Measurements from ENCODE around the gene TTLL12. TPM values are rescaled to one million over a fixed set of nuclear protein-coding genes. Genes with fewer than 3 reads are reported as not detected.
A peak's percentile ranks its signal among the peaks of the same experiment; 100 is the strongest.

Gene TTLL12
- total RNA-seq, 1 experiment from 2014 or later: 113 TPM

DNA sequence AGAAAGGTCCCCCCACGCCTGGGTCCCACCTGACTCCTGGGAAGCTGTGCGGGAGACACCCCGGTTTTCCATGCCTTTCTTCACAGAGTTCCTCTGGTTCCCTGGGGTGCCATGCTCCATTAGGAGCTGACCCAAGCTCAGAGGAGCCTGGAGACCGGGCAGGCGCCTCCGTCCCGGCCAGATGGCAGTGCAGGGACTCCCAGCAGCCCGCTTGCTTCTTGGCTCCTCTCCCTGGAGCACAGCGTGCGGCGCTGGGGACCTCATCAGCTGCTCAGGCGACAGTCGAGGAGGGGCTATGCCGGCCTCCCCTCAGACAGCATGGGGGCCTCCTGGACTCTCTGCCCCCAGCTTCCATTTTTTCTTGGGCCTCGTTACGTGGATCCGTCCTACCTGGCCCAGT, 13.1 kb upstream of the TTLL12 start:
- DNase-seq (ENCODE audit: low read depth): no peak

DNA sequence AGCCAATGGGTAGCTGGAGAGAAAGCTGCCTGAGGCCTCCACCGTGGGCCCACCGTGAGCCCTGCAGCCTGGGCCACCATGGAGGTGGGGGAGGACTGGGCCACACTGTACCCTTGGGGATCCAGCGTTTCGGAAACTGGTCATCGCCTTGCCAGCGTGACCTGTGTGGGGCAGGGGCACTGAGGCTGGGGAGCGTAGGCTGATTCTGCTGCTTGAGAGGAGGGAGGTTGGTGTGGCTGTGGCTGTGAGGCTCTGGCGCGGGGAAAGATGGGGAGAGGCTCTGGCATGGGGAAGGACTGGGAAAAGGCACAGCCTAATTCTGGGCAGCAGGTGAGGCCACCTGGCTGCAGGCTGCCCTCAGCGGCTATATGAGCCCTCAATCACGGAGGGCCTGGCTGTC, 12.6 kb upstream of the TTLL12 start:
- DNase-seq (ENCODE audit: low read depth): no peak

DNA sequence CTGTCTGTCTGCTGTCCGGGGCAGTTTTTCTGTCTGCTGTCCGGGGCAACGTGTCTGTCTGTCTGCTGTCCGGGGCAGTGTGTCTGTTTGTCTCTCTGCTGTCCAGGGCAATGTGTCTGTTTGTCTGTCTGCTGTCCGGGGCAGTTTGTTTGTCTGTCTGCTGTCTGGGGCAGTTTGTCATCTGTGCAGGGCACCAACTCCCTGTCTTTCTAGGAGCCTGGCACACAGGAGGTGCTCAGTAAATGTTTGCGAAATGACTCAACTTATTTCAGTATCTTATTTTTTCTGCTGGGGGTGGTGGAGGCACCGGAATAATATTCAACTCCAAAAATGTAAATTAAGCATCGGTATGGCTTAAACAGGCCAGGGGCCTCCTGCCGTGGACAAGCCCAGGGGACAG, 12.0 kb upstream of the TTLL12 start:
- no peak for DNase-seq (ENCODE audit: low read depth)

DNA sequence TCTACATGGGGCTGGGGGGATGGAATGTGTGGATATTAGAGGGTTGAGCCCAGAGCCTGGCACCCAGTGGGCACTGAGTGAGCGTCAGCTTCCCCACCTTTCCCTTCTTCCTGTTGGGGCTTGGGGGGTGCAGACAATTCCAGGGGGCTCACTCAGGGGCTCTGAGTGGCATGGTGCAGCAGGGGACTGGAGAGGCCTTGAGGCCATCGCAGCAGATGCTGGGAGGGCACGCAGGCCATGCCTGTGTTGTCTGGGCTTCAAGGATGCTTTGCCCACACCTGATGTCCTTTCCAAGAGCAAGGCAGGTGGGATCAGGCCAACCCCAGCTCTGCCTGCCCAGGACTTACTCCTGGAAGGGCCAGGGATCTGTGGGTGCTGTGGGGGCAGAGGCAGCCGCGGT, 11.2 kb upstream of the TTLL12 start:
- DNase-seq (ENCODE audit: low read depth): no peak

DNA sequence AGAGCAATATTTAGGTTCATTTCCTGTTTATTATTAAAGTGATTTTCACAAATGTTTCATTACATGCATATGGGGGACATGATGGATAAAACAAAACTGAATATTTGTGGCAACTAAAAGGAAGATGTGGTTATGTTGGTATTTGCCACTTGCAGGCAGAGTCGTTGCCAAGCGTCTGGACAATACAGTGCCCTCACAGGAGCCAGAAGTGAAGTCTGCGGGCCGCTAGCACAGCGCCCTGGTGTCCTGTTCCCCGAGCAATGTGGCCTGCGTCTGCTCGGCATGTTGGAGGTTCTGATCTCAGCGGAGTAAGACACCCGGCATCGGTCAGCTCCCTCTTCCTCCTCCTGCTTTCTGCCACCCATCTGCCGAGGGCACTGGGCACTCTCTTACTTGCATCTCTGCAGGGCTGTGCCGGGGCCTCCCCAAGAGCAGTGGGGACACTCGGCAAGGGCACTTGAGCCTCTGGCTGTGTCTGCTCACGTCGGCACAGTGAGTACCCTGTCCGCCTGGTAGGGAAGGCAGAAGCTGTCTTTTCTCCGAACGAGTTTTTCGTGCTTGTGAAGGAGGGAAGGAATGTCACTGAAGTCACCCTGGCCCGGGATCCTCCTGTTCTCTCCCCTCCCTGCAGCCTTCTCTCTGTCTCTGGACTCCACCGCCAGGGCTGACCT, 10.5 kb upstream of the TTLL12 start:
- peak; percentile 16 for DNase-seq (ENCODE audit: low read depth)

DNA sequence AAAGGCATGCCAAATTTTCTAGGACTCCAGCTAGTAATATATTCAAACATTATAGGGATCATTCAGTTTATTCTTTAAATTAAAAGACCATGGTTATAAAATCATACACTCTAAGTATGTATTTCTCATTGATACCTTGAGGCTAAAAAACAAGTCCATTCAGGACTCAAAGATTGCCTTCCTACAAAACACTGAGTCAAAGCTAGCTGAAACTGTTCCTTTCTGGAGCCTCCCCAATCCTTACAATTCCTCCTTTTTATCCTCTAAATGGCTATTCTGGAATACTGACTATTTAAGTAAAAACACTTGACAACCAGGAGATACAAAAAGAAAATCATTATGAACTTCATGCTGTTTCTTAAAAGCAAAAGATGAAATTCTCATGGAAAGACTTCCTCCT, 4.9 kb upstream of the TTLL12 start:
- DNase-seq (ENCODE audit: low read depth): no peak

DNA sequence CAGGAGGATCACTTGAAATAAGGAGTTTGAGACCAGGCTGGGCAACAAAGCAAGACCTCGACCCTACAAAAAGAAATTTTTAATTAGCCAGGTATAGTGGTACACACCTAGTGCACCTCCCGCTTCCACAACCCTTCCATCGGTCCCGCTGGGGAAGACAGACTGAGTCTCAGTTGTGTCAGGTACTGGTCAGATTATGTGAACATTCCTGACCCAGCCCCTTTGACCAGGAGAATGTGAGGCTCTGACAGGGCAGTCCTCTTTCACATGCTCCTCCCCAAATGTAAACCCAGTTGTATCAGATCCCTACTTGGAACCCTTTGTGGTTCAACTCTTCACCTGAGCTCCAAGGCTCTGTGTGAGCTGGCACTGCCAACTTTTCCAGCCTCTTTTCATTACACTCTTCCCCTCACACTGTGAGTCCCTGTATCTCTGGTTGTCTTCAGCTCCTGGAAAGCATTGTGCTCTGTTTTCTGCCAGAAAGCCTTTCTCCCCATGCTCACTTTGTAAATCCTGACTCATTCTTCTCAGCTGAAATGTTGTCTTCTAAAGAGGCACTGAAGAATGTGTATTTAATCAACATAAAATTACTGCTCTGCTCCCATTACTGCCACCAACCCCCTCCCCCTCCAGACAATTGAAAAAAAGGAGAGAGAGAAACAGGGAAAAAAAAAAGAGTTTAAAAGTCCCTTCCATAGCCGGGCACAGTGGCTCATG, 2.1 kb upstream of the TTLL12 start:
- no peak for DNase-seq (ENCODE audit: low read depth)

DNA sequence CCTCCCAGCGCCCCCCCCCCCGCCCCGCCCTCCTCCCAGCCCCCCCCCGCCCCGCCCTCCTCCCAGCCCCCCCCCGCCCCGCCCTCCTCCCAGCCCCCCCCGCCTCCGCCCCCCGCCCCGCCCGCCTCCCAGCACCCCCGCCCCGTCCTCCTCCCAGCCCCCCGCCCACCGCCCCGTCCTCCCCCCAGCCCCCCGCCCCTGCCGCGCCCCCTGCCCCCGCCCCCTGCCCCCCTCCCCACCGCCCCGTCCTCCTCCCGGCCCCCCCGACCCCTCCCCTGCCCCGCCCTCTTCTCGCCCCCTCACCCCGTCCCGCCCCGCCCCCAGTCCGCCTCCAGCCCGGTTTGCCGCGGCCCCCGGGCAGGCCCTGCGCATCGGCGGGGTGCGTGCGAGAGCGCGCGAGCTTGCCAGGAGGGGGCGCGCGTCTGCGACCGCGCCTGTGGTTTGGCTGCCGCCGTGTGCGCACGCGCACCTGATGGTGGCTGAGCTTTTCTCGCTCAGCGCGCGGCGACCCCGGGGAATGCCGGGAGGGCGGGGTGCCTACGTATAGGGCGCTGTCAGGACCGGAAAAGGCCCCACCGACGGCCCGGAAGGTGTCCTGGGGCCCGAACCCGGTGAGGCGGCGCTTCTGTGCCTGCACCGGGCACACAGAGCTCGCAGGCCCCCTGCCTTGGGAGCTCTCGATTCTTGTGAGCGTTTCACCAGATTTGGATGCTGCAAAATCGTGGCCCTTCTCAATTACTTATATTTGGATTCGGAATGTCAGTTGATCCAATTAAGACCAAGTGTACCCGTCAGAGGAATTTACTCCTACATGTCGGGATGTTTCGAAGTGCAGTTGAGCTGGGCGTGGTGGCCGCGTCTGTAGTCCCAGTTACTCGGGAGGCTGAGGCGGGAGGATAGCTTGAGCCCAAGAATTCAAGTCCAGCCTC, 501 bp upstream of the TTLL12 start:
- peak; percentile 95 for DNase-seq (ENCODE audit: low read depth)

DNA sequence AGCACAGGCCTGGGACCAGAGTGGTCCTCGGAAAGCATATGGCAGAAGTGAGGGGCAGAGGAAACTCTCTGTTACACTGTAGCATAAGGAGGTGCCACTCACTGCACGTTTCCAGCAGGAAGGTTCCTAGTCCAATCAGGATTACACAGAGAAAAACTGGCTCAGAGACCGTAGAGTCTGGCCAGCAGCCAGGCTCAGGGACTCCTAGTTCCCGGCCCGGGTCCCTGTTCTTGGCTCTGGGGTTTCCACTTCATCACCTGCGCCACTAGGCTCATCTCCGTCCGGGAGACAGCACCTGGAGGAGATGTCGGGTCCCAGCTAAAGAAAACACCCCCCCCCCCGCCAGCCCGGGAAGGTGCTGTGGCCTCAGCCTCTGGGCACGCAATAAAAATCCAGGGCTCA, 1.1 kb downstream of the TTLL12 start:
- peak; percentile 15 for DNase-seq (ENCODE audit: low read depth)

DNA sequence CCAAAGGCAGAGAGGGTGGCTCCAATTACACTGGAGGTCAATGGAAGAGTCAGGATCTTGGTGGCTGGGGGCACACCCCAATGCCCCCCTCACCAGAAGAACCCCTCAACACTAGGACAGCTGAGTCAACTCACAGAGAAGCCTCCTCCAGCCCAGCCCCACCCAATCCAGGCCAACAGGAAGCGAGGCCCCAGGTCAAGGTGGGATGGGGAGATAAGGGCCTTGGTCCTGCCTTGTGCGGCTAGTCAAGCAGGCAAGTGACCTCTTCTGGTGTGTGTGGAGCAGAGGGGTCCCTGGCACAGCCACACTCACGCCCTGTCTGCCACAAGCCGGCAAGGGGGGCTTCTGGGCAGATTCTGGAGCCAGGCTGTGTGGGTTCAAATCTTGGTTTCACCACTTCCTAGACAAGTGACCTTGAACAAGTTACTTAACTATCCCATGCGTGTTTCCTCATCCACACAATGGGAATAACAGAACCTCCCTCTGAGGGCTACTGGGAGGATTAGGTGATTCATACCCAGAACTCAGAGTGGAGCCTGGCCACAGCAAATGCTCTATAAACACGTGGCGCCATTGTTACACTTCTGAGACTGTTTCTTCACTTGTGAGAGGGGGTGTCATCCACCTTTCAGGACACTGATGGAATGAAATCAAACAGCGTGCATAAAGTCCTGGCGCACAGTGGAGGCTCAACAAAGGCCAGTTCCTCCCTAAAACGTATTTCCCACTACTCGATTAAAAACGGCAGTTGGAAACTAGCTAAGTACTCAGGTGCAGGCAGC, 3.2 kb downstream of the TTLL12 start:
- DNase-seq (ENCODE audit: low read depth): peak; percentile 74

DNA sequence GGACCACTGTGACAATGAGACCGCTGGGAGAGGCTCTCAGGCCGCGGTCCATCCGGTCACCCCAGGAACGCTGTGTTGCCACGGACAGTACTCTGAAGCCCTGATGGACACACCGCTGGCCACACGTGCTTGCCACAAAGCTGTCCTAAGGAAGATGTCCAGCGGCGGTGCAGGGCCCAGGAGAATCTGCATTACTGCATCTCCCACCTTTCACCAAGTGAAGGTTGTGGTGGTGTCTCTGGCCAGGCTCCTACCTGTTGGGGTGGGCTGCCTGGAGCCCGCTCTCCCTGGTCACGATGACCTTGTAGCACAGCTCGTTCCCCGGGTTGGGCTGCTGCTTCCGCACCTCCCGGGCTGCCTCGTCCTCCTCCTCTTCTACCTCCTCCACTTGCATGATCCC, 4.2 kb downstream of the TTLL12 start:
- no peak for DNase-seq (ENCODE audit: low read depth)

DNA sequence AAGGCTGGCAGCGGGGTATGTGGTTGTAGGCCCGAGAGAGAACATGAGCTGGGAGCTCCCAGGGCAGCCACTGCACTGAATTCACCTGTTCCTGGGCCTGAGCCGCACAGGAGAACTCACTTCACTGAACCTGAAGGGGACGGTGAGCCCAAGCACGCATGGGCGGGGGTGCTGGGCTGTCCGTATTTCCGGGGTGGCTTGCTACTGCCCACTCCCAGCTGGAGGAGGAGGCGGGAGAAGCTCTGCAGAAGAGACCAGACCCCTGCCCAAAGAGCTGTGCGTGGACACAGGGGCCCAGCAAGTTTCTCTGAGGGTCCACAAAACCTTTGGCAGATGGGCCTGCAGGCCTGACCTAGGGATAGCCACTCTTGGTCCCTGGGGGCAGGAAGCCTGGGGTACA, 4.8 kb downstream of the TTLL12 start:
- no peak for DNase-seq (ENCODE audit: low read depth)

DNA sequence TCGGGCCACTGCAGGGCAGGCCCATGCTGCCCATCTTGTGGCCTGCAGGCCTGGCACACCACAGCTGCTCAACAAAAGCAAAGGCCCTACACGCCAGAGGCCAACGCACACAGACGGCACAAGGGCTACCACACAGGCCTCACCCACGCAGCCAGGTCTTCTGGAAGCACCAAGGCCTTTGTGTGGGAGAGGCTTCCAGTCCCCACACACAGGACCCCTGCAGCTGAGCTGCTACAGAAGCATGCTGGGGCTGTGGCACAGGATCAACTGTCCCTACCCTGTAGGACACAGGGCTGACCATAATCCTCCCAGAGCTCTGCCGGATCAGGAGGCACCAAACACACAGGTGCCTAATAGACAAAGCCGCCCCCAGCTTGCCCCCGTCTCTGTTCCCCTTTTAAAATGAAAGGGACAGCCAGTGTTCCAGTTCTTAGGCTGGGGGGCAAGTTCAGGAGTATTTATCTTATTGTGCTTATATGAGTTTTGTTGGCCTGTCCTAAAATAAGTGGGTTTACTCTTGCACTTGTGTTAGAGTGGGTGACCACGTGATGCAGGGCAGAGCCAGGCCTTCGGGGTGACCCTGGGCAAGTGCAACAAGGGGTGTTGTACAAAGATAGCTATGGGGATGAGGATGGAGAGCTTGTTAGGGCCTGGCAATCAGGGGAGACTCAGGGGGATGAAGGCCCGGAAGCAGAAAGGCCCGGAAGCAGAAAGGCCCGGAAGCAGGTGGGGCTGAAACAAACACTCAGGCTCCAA, 5.4 kb downstream of the TTLL12 start:
- no peak for DNase-seq (ENCODE audit: low read depth)

DNA sequence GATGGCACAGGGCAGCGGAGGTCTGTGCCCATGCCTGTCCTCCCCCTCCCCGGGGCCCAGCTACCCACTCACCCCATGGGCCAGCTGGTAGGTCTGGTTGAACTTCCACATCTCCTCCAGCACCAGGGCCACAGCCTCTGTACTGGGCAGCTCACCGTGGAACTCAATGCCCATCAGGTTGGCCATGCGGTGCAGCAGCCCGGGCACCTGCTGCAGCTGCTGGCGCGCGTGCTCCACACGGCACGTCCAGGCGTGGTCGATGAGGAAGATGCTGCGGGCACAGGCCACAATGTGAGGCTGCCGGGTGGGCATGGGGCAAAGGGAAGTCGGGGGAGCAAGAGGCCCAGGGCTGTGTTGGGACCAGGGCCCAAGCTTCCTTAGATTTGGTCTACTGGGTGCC, 6.3 kb downstream of the TTLL12 start:
- DNase-seq (ENCODE audit: low read depth): no peak

DNA sequence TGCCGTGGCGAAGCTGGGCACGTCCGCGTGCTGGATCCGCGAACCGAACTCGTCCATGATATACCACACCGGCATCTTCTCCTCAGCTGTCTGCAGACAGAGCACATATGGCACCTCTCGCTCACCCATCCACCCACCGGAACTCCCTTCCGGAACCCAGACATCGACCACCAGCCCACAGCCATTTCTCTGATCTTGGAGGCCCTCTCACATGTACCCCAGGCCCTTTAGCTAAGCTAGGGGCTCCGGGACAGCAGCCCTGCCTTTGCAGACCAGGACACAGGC, 7.1 kb downstream of the TTLL12 start:
- DNase-seq (ENCODE audit: low read depth): no peak

DNA sequence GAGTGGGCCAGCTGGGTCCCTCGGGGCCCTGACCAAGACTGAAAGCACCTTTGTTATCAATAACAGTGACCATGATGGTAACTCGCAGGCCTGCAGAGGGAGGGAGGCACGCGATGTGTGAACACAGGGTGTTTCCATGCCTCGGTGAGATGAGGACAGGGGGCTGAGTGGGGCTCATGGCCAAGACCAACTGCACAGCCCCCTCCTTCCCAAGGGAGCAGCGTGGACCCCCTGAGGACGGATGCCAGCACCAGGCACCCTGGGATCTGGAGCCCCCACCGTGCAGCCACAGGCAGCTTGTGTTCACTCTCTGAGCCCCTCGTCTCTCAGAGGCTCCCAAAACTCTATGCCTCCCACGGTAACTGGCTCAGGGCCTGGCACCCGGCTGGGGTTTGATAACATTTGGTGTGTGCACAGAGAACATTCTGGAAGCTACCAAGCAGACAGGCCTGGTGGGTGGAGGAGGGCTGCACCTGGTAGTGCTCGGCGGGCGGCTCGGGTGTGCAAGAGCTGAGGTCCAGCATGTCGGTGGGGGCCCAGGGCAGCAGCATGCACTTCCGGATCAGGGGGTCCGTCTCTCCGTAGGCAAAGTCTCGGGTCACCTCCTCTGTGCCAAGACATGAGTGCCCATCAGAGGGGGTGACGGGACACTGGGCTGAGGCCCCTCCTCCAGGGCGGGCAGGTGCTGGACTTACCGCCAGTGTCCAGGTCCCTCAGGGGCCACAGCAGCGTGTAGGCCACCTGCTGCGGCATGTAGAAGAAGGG, 7.6 kb downstream of the TTLL12 start:
- DNase-seq (ENCODE audit: low read depth): no peak

DNA sequence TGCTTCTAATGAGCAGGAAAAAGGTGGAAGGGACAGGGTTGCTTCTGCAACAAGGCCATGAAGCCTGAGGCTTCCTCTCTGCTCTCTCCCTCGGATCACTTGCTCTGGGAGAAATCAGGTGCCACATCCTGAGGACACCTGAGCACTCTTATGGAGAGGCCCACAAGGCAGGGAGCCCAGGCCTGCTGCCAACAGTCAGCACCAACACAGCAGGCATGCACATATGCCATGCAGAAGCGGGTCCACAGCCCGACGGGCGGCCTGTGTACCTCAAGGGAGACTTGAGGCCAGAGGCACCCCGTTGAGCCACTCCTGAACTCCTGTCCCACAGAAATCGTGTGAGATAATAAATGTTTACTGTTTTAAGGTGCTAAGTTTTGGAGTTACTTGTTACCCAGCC, 9.5 kb downstream of the TTLL12 start:
- DNase-seq (ENCODE audit: low read depth): no peak

DNA sequence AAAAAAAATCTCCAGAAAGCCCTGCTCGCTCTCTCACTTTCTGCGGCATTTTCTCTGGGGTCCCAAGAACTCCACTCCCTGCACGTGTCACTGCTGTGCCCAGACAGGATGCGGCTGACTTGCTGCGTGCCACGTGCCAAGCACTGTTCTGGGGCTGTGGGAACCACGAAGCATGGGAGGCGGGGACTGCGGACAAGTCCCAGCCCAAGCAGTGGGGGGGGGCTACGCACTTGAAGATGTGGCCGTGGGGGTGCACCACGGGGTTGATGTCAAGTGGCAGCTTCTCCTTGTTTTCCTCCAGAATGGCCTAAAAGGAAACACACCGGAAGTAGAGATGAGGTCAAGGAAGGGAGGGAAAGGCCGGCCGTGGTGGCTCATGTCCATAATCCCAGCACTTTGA, 10.8 kb downstream of the TTLL12 start:
- DNase-seq (ENCODE audit: low read depth): no peak

DNA sequence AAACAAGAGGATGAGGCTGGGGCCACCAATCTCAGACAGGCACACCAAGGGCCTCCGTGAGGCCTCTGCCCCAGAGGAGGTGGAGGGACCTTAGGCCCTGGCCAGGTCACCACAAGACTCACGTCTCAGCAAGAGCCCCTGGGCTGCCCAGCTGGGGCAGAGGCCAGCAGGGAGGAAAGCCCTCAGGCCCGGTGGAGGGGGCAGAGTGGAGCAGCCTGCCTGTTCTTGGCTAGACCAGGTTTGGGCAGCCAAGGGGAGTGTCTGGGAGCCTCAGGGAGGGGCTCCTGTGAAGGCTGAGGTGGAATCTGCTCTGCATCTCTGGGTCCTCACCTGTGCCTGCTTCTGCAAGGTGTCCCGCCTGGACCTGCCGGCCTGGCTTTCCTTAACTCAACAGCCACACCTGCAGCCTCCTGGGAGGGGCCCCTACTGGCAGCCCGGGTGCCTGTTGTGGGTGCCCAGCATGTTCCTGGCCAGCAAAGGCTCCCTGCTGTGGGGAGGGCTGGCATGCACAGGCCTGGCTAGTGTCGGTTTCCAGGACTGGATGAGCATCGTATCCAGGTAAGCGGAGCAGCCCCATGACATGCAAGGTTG, 11.9 kb downstream of the TTLL12 start:
- DNase-seq (ENCODE audit: low read depth): no peak
